Skeletal muscle cell (primary cell): ENCODE measurements around the gene TAOK1.

Source experiments
- DNase-seq: peaks from one replicate; pipeline ENCODE4 v3.0.0-alpha.2; 2010; ENCODE audit warnings: low read depth
- H3K4me3 ChIP-seq: 2 replicates; pipeline ENCODE4 v1.5.1; 2011; ENCODE audit warnings: low read depth, mild to moderate bottlenecking, control low read depth, low read length, moderate library complexity

Gene TAOK1

DNA sequence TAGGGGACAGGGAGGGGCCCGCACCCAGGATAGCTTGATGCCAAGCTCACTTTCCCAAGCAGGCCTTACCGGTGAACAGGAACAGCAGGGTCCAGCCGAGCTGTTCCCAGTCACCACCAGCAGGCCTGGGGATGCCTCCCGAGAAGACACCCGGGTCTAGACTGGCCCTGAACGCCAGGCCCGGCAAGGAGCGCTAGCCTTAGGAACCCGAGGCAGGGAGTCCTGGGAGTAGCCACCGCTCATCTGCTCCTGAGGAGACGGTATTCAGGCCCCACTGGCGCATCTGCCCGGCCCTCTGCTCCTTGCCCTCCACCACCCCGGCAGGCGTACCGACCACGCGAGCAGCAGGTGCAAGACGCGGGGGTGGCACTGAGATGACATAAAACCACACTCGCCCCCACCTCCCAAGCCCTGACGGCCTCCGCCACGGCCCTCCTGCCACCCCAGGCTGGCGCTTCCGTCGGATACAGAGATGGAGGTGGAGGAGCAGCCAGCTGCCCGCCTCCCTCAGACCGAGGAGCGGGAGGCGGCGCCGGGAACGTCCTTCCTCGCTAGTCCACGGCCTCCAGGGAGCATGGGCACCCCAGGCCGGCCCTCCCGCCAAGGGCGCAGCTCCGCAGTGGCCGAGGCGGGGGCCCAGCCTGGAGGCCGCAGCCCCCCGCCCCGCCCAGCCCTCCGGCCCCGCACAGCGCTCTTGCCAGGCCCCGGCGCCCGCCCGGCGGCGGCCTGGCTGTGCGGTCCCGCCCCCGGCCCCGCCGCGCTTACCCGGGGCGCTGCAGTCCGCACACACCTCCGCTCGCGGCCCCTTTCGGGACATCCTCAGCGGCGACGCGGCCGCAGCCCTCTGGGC lies 198.6 kb downstream of the TAOK1 start:
- DNase-seq, result no peak
- H3K4me3 ChIP-seq, result peak overlapping the region; percentile 61

DNA sequence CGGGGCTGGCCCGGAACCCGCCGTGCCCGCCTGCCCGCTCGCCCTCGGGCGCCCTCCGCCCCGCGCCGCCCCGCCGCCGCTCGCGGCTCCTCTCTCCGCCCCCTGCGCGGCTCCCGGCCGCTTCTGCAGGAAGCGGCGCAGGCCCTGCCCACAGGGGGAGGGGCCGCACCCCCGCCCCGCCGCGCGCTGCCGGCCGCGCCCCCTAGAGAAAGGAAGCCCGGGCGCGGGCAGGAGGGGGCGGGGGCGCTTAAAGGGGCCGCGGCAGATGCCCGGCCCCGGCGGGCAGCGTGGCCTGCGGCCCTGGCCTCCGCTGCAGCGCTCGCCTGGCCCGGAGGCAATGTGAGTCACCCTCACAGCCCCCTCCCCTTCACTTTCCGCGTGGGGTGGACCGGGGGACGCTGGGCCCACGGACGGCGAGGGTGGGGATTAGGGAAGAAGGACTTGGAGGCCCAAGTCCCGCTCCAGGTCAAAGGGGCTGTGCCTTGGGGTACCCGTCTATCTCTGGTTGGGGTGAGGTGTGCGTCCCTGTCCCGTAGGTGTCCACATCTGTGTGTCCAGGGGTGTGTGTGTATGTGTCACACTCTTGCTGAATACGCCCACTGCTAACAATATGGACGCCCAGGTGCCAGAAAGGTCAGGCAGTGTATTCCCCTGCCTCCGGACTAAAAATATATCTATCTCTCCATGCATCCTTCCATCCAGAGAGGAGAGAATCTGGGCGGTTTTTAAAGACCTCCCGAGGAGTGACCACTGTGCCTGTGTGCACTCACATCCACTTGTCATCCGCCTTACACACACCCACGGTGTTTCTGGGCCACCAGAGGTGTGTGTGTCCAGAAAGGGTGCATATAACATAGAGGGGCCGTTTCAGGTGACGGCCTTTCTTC lies 199.6 kb downstream of the TAOK1 start, which contains the start of gene GIT1:
Gene GIT1, minus strand, starts transcription at position 125 of the 887 bp plus-strand sequence. CDS start 270 bp downstream, outside the sequence.
- peak within 1 kb of the TSS; percentile 61 for H3K4me3 ChIP-seq
- DNase-seq, result peak; percentile 50

DNA sequence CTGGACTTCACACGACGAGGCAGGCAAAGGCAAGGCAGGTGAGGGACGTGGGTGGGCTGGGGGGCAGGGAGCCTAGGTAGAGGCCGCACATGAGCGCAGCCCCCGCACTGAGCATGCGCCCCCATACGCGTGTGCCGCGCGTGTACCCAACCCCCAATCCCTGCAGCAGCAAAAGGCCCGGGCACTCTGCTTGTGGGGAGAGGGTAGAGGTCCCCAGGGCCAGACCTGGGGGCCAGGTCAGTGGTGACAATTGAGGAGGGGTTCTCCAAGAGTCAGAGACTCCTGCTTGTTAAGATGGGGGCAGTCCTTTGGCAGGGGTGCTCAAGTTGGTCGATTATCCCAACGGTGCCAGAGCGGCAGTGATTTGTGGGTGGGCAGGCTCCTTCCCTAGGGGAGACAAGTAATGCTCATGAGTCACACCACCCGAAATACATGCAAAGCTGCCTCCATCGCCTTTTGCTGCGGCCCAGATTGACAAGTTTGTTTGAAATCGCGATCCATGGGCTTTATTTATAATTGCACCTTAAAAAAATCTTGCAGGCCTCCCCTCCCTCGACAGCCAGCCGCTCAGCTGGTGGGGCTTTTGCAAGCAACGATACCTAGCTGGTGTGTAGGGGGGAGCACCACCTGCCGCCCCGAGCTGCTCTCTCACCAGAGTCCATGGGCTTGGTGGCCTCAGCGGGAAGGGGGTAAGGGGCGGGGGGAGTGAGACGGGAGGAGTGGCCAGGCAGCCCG lies 200.4 kb downstream of the TAOK1 start:
- H3K4me3 ChIP-seq, result peak overlapping the region; percentile 52
- DNase-seq, result no peak

DNA sequence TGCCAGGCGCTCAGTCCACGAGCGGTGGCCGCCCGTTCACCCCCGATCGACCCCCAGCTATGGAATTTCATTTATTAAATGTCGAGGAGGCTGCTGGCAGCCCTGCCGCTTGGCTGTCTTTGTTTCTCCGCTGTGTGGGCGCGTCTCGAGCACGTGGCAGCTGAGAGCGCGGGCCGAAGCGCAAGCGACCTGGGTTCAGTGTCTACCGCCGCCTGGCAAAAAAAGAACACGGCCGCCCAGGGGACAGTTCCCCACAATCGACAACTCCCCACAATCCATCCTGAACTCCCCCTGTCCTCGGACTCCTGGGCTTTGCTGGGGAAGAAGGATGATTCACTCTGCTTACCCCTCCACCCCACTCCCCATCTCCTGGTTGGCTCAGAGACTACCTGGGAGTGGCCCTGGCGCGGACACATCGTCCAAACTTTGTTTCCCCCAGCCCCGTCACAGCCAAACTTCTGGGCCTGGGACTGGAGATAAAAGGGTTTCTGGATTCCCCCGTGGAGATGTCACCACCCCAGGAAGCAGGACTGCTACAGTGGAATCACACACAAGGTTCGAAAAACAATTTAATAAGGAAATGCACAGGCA lies 201.1 kb downstream of the TAOK1 start:
- H3K4me3 ChIP-seq, result peak overlapping the region; percentile 34
- no peak for DNase-seq

DNA sequence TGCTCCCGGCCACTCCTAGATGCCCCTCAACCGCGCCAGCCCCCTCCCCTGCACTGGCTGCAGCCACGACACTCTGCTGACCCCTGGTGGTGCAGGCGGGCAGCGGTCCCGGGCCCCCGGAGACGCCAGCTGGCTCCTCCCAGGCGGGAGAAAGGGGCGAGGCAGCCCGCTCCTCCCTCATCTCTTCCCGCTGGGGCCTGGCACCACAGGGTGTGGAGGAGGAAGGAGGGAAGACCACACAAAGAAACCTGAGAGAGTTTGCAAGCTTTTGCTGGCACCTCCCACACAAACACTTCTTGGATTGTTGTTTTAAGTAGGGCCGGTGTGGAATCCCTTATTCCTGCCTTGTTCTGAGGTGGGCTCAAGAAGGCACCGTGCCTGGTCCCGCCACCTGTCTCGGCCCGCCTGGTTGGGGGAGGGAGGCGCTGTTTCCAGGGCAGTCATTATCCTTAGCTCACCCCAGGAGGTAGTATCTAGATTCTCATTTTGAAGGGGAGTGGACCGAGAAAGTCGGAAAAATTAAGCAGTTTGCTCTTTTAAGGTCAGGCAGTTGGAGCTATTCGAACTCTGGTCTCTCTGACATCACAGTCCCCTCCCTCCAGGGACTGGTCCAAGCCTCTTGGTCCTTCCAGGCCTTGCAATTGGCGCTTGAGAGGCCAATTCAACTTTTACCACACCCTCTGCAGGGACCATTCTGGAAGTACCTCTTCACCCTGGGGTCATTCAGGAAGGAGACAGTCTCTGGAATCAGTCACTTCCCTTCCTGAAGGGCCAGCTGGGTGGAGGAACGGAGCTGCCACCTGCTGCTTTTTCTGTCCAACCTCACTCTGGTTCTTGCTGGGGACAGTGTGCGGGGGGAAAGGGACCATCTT lies 201.8 kb downstream of the TAOK1 start:
- peak overlapping the region; percentile 34 for H3K4me3 ChIP-seq
- no peak for DNase-seq

DNA sequence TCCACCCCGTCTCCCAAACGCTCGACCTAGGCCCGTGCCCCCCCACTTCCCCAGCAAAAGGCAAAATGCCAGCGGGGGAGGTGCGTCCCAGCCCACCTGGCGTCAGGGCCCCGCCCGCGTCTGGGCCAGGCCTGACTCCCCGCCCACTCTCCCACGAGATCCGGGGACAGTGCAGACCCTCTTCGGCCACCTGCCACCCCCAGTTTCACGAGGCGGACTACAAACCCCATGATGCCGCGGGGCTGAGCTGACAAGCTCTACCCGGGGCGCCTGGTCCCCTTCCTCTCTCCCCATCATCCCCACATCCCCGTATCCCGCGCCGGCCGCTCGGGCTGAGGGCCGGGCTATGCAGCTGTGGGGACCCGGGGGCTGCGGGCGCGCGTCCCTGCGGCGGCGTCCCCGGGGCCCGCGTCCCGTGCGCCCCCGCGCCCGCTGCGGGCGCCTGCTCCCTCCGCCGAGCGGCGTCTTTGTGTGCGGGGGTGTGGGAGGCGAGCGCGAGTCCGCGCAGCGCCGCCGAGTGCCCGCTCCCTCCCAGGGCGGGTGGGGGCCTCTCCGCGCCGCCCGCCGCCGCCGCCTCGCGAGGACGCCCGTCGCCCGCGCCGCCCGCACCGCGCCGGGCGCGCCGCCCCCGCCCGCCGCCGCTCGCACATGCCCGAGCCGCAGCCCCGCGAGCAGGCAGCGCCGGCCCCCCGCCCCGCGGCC lies 202.8 kb downstream of the TAOK1 start, which contains the start of gene ANKRD13B:
Gene ANKRD13B, plus strand, starts transcription at position 283 of the 702 bp plus-strand sequence. CDS start 490 bp downstream, outside the sequence.
- DNase-seq, result no peak

DNA sequence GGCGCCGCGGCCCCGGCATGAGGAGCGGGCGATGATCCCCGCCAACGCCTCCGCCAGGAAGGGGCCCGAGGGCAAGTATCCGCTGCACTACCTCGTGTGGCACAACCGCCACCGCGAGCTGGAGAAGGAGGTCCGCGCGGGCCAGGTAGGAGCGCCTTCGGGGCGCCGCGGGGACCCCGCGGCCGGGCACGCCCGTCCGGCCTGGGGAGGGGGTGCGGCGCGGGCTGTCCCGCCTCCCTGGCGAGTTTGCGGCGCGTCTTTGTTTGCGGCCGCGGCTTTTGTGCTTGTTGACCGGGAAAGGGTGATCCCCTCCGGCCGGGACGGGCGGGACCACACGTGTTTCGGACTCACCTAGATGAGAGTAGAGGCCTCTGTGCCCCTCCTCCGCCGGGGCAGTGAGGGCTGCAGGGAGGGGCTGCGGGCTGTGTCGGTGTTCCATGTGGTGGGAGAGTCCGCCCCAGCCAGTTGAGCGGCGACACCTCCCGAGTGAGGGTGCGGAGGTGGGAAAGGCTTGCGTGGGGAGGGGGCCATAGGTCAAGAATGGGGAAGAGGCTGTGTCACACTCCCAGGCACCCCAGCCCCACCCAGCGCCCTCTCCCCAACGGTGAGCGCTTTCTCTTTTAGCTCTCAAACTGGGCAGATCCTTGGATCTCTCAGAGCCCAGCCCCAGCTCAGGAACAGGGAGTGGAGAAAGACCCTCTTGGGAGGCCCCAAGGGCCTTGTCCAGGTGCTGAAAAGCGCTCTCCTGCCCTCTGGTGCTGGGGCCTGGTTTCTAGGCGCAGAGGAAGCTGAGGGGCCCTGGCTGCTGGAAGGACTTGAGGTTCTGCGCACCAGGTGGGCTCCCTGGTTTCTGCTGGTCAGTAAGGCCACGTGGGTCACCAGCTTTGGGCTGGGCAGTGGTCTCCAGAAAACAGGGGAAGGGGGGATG lies 203.7 kb downstream of the TAOK1 start:
- no peak for DNase-seq
- H3K4me3 ChIP-seq, result peak overlapping the region; percentile 62

More for the DNA sequence above, 202.8 kb downstream of the TAOK1 start, which contains the start of gene ANKRD13B:
- H3K4me3 ChIP-seq, result peak within 1 kb of the TSS; percentile 62

DNA sequence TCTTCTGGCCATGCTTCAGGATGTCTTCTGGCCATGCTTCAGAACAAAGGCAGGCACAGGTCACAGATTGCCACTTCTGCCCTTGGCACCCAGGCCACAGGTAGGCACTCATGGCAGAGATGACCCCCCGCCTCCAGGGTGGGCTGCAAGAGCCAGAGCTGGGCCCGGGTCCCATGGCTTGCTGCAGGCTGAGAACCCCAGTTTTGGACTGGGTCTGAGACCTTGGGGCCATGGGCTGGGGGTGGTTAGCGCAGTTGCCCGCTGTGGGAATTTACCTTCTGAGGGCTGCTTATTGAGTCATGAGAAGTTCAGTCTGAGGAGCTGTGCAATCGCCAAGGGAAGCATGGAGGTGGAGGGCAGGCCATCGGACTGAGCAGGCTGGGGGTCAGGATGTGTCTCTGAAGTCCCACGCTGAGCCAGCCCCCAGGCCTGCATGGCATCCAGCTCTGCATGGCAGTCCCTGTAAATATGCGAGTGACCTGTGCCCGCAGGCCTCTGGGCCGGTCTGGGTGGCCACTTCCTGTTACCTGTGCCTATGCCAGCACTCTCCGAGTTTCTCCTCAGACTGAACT lies 204.4 kb downstream of the TAOK1 start:
- no peak overlapping the region for H3K4me3 ChIP-seq
- no peak for DNase-seq

DNA sequence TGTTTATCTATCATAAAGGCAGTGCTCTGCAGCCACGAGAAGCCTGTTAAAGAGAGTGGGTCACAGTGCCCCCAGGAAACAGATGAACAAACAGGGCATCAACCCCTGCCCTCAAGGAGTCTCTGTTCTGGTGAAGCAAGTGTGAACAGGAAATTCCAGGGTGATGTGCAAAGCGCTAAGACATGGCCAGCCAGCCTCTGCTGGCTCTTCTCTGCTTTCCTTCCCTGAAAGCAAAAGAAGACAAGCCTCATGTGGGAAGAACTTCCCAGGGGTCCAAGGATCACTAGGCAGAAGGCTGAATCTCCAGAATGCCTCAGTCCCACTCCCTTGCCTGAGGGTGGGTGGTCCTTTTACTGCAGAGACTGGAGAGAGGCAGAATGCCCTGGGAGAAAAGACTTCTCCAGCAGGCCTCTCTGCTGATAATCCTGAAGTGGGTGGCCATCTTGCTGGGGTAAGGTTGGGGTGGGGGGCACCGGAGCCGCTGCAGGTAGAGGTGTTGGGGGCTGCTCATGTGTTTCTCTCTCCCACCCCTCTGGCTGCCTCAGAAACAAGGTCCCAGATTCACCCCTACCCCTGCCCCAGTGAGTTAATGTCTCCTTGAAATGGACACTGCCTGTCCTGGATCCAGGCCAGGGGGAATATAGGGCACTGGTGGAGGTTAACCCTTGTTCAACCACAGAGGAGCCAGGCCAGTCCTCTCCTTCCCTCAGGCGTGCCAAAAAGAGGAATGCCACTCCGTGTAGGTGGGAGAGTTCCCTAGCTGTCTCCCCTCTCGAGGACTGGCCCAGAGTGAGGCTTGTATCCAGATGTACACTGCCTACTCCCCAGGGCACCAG lies 205.2 kb downstream of the TAOK1 start:
- H3K4me3 ChIP-seq, result no peak overlapping the region
- DNase-seq, result no peak

DNA sequence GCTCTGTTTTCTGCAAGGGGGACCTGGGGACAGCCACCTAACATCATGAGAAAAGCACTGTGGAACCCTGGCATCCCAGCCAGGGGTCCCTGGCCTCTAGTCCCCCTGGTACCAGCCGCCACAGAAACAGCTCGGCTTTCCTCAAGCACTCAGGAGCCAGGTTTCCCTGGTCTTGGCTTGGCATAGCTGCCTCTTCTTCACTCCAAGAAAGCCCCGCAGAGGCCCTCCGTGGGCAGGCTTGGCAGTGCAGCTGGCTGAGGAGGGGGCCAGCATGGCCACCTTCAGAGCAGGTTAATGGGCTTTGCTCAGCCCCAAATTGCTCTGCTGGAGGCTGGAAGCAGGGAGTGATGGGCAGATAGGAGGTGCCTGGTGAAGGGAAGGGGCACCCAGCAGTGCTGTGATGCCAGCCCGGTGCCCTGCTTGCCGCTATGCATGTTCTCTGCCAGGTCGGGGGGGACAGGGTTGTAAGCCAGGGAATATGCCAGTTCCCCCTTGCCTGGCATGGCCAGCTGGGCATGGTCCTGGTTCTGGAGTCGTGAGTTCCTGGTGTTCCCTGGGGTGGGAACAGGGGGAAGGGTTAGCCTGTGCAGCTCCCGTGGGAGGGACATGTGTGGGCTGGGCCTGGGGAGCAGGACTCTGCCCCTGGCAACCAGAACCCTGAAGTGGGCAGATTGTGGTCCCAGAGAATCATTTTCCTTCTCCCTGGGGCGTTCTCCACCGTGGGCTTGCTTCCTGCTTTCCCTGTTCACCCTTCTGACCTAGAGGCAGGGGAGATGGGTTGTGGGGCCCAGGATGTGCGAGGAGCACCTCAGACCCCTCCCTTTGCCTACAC lies 206.0 kb downstream of the TAOK1 start:
- no peak for DNase-seq
- H3K4me3 ChIP-seq, result no peak overlapping the region

DNA sequence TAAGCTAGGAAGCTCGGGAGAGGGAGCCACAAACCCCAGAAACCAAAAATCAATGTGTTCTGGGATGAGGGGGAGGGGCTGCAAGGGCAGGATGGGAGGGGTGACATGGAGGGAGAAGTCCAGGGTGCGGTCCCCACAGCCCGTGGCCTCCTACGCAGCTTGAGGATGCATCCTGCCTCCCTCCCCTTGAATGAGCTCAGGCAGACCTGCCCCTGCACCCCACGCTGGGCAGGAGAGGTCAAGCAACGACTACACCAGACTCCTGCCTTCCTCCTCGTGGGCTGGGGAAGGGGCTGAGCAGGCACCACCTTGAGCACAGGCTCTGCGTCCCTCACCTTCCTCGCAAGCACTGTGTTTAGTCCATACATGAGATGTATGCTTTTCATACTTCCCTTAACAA lies 206.6 kb downstream of the TAOK1 start:
- DNase-seq, result no peak
- H3K4me3 ChIP-seq, result no peak overlapping the region

DNA sequence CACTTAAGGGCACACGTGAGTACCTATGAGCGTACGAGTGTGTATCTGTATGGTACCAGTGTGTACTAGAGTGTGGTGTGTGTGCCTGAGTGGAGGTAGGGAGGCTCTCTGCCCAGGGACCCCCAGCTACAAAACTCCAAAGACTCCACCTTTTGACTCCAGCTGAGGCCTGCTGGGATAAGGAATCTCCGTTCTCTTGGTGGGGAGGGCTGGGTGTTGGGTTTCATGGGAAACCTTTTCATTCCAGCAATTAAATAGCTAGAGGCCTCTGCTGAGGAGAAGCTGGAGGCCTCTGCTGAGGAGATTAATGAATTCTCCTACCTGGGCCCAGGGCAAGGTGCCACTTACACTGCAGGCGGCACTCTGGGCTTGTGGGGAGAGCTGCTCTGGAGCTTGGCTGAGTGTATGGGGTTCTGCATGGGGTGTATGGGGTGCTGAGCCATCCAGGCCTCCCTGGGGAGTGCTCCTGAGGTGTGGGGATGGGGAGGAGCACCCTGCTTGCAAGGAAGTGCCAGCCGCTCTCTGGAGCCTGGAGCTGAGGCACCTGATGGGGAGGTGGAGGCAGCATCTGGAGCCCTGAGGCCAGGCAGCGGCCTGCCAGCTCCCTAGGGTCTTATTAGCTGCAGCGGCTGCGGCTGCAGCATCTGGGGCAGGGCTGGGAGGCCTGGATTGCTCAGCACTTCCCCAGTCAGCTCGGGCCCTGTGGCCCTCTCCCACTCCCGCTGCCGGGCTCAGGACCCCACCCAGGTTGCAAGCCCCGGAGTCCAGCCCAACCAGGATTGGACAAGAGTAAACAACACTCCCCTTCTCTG lies 207.4 kb downstream of the TAOK1 start:
- H3K4me3 ChIP-seq, result no peak overlapping the region
- no peak for DNase-seq
